ENCODE results near the gene STARD9.

The STARD9 gene

GRCh38 chr15:42627485-42627884, 52.1 kb downstream of the STARD9 start:
- DNase-seq (ENCODE audit: low read depth in 2 of 2), result no peak

GRCh38 chr15:42628761-42629160, 53.4 kb downstream of the STARD9 start:
- no peak for DNase-seq (ENCODE audit: low read depth in 2 of 2)

- no peak for DNase-seq (ENCODE audit: low read depth in 2 of 2)
Measured at GRCh38 chr15:42632105-42632675, 56.8 kb downstream of the STARD9 start.

GRCh38 chr15:42640109-42640508, 64.7 kb downstream of the STARD9 start:
- no peak for DNase-seq (ENCODE audit: low read depth in 2 of 2)

- peak in 1 of 2 experiments; percentile 29 for DNase-seq (ENCODE audit: low read depth in 2 of 2)
Measured at GRCh38 chr15:42650208-42651066, 75.0 kb downstream of the STARD9 start.

GRCh38 chr15:42665827-42666226, 90.4 kb downstream of the STARD9 start:
- no peak for DNase-seq (ENCODE audit: low read depth in 2 of 2)

GRCh38 chr15:42667855-42668254, 92.4 kb downstream of the STARD9 start:
- no peak for DNase-seq (ENCODE audit: low read depth in 2 of 2)

- no peak for DNase-seq (ENCODE audit: low read depth in 2 of 2)
Measured at GRCh38 chr15:42670451-42670850, 95.0 kb downstream of the STARD9 start.

GRCh38 chr15:42672444-42672843, 97.0 kb downstream of the STARD9 start:
- no peak for DNase-seq (ENCODE audit: low read depth in 2 of 2)

- no peak for DNase-seq (ENCODE audit: low read depth in 2 of 2)
Measured at GRCh38 chr15:42674472-42674871, 99.1 kb downstream of the STARD9 start.

- no peak for DNase-seq (ENCODE audit: low read depth in 2 of 2)
Measured at GRCh38 chr15:42675021-42675420, 99.6 kb downstream of the STARD9 start.

GRCh38 chr15:42679285-42680141, 104.1 kb downstream of the STARD9 start:
- DNase-seq (ENCODE audit: low read depth in 2 of 2), result no peak

GRCh38 chr15:42680142-42680482, 104.7 kb downstream of the STARD9 start:
- DNase-seq (ENCODE audit: low read depth in 2 of 2), result peak in 1 of 2 experiments; percentile 37

GRCh38 chr15:42681119-42681518, 105.7 kb downstream of the STARD9 start:
- no peak for DNase-seq (ENCODE audit: low read depth in 2 of 2)

GRCh38 chr15:42686281-42686680, 110.9 kb downstream of the STARD9 start:
- no peak for DNase-seq (ENCODE audit: low read depth in 2 of 2)

GRCh38 chr15:42687740-42688139, 112.3 kb downstream of the STARD9 start:
- DNase-seq (ENCODE audit: low read depth in 2 of 2), result no peak

- DNase-seq (ENCODE audit: low read depth in 2 of 2), result no peak
Measured at GRCh38 chr15:42688301-42688700, 112.9 kb downstream of the STARD9 start.

- DNase-seq (ENCODE audit: low read depth in 2 of 2), result no peak
Measured at GRCh38 chr15:42691308-42691707, 115.9 kb downstream of the STARD9 start.

- DNase-seq (ENCODE audit: low read depth in 2 of 2), result no peak
Measured at GRCh38 chr15:42691770-42692169, 116.4 kb downstream of the STARD9 start.

- no peak for DNase-seq (ENCODE audit: low read depth in 2 of 2)
Measured at GRCh38 chr15:42692536-42692935, 117.1 kb downstream of the STARD9 start.

- DNase-seq (ENCODE audit: low read depth in 2 of 2), result no peak
Measured at GRCh38 chr15:42692997-42693396, 117.6 kb downstream of the STARD9 start.

- DNase-seq (ENCODE audit: low read depth in 2 of 2), result no peak
Measured at GRCh38 chr15:42693496-42693895, 118.1 kb downstream of the STARD9 start.

- no peak for DNase-seq (ENCODE audit: low read depth in 2 of 2)
Measured at GRCh38 chr15:42693942-42694341, 118.5 kb downstream of the STARD9 start.

All from stimulated activated CD4-positive, alpha-beta T cell treated with anti-CD3 and anti-CD28 coated beads, Interleukin-12 subunit alpha, Interleukin-12 subunit beta, amount 100 ng/mL, for 24 hours (primary cell).